Measurements from ENCODE around the gene TMEM208.
A peak's percentile ranks its signal among the peaks of the same experiment; 100 is the strongest.

TMEM208 gene

GRCh38 chr16:67210069-67210937, 16.6 kb upstream of the TMEM208 start:
- no peak for DNase-seq

- no peak for DNase-seq
Observed at GRCh38 chr16:67211674-67212073, 15.3 kb upstream of the TMEM208 start.

GRCh38 chr16:67212766-67213165, 14.2 kb upstream of the TMEM208 start:
- no peak for DNase-seq

- DNase-seq = no peak
Observed at GRCh38 chr16:67213197-67214019, 13.5 kb upstream of the TMEM208 start.

- no peak for DNase-seq
Observed at GRCh38 chr16:67215706-67216105, 11.2 kb upstream of the TMEM208 start.

GRCh38 chr16:67216612-67217490, 10.1 kb upstream of the TMEM208 start:
- no peak for DNase-seq

- DNase-seq = no peak
Observed at GRCh38 chr16:67223992-67224391, 2.9 kb upstream of the TMEM208 start.

- no peak for DNase-seq
Observed at GRCh38 chr16:67226295-67226803, 581 bp upstream of the TMEM208 start.

- DNase-seq = no peak
Observed at GRCh38 chr16:67227567-67227921, 614 bp downstream of the TMEM208 start.

- no peak for DNase-seq
Observed at GRCh38 chr16:67228034-67228785, 1.3 kb downstream of the TMEM208 start.

- no peak for DNase-seq
Observed at GRCh38 chr16:67228905-67229304, 2.0 kb downstream of the TMEM208 start.

- DNase-seq = no peak
Observed at GRCh38 chr16:67229906-67230808, 3.2 kb downstream of the TMEM208 start.

- no peak for DNase-seq
Observed at GRCh38 chr16:67230809-67231660, 4.1 kb downstream of the TMEM208 start.

GRCh38 chr16:67233596-67233995, 6.7 kb downstream of the TMEM208 start:
- no peak for DNase-seq

GRCh38 chr16:67234180-67234597, 7.3 kb downstream of the TMEM208 start:
- no peak for DNase-seq

- DNase-seq = no peak
Observed at GRCh38 chr16:67235816-67236562, 9.1 kb downstream of the TMEM208 start.

GRCh38 chr16:67236563-67237395, 9.8 kb downstream of the TMEM208 start:
- peak; percentile 83 for DNase-seq
